Stimulated activated CD8-positive, alpha-beta memory T cell treated with anti-CD3 and anti-CD28 coated beads, Interleukin-12 subunit alpha, Interleukin-12 subunit beta, amount 100 ng/mL, for 1 hour (primary cell): ENCODE data around the gene PYURF.

Source experiments
- DNase-seq: peaks from one replicate; pipeline ENCODE4 v3.0.0-alpha.2; 2020; ENCODE audit warnings: low read depth

PYURF gene

DNA sequence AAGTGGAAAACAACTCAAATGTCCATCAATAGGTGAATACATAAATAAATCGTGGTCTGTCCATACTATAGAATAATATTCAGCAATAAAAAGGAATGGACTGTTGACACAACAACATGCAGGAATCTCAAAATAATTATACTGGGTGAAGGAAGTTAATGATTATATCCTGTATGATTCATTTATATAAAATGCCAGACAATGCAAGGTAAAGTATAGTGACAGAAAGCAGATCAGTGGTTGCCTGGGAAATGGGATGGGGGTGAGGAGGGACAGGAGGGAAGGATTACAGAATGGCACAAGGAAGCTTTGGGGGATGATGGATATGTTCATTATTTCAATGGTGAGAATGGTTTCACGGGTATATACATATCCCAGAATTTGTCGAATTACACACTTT lies 12.3 kb downstream of the PYURF start:
- DNase-seq: no peak

DNA sequence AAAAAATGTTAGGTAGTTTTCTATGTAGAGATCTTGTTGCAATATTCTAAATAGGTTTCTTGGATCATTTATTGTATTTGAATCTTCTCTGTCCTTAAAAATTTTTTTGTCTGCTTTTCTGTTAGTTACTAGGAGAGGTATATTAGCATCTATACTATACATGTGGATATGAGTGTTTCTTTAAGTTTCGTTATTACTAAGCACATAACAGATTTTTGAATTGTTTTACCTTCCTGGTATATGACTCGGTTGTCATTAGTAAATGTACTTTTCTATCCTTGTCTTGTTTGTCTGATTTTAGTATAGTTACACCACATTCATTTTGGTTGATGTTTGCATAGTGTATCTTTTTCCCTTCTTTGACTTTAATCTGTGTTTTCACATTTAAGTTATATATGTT lies 20.2 kb downstream of the PYURF start:
- DNase-seq: no peak

DNA sequence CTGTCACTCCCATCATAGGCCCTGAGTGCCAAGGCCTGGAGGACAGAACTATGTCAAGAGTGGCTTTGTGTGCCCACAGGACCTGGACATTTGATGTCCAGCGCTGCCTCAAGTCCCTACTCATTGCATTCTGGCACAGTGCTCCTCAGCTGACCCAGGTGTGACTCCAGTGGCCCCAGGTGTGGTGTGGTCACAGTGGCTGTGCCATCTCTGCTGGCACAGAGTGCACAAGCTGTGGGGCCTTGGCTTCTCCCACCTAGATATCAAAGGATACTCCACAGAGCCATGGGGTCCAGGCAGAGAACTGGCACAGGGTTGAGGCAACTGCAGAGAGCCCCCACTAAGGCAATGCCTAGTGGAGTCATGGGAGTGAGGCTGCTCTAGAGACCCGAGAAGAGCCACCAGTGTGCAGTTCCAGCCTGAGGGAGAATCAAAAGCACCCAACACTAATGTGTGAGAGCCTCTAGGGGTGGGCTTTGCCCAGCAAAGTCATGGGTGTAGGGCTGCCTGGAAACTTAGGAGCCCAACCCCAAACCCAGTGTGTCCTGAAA lies 25.6 kb downstream of the PYURF start:
- no peak for DNase-seq

- no peak for DNase-seq
These were observed 34.3 kb downstream of the PYURF start for GRCh38 chr4:88489100-88489761.

GRCh38 chr4:88481537-88481936 lies 42.0 kb downstream of the PYURF start:
- no peak for DNase-seq

DNA sequence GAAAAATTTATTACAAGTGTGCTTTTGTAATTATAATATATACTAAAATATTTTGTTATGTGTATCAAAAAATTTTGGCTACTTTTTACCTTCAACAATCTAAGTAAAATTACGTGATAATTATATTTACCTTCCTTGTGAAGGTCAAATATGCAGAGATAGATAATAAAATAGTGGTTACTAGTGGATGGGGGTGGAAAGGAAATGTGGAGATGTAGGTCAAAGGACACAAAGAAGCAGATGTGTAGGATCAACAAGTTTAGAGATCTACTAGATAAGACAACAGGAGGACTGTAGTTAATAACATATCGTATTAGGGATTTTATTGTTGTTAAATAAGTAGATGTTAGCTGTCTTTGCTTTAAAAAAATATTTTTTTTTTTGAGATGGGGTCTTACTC lies 45.3 kb downstream of the PYURF start:
- no peak for DNase-seq

- no peak for DNase-seq
These were observed 46.2 kb downstream of the PYURF start for GRCh38 chr4:88477229-88477860.
